ENCODE measurements around the gene RUNX1.

DNA sequence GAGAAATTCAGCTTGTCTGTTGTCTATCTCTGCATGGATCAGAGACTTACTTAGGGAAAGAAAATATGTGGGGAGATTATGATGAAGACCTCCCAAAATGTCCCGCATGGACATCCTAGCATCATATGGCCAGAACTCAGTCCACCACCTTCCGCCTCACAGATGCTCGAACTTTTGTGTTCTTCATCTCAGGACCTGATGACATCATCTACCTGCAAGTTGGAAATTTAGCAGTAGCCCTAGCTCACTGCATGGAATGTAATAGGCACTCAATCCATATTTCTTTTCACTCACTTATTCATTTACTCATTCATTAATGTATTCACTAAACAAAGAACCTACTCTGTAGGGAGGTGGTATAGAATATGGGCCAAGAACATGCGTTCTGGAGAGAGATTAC lies 283.5 kb downstream of the RUNX1 start:
- TF ChIP-seq POLR2A (IDR thresholded peaks at IDR 0.05; ENCODE audit: low read length) (no peak), GATA1 (IDR thresholded peaks at IDR 0.05; ENCODE audit: low read depth, low read length) (no peak)

Measured in erythroblast (primary cell).